ENCODE results near the gene DIS3L. TPM values are rescaled to one million over a fixed set of nuclear protein-coding genes. Genes with fewer than 3 reads are reported as not detected.

The DIS3L gene
- total RNA-seq, 1 donor from 2014 or later, result 13.1 TPM

DNA sequence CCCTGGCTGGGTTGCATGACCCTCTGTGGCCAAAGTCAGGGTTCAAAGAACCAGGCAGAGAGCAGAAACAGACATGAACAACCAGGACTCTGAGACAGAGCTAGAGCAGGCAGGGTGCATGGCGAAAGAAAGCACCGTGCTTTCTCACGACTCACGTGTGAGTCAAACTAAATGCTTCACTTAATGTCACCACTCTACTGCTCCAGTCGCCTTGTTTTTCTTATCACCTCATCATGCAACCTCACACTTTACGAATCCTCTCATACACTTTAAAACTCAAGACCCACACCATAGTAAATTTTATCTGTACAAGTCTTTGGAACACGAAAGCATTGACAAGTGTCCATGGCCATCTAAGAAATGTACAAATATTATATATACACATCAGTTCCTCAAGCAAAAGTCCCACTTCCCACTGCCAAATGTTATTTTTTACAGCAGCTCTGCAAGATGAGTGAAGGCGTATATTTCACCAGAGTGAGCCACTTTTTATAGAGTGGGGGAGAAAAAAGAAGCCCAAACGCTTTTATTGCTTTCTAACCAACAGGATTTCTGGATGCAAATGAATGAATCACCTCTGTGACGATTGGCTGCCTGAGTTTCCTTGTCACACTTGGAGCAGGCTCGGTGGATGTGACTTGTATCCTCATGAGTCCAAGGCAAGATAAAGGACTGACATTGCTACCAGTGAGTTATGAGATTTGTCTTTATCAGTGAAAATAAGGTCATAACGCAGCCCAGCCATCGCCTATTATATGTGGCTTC is 23.9 kb upstream of the DIS3L start:
- Mint-ChIP-seq H3K27me3 (ENCODE audit: unreplicated experiment) (no peaks in the 10 kb centered on the region), H3K27ac (ENCODE audit: unreplicated experiment) (peak overlapping the region; percentile 14), H3K9me3 (ENCODE audit: unreplicated experiment) (no peaks in the 10 kb centered on the region), H3K36me3 (ENCODE audit: low read depth, unreplicated experiment) (no peaks in the 10 kb centered on the region), H3K4me1 (ENCODE audit: unreplicated experiment) (peaks cover 8% of the 10 kb centered on the region), H3K4me3 (ENCODE audit: unreplicated experiment) (no peak overlapping the region)
- DNase-seq (ENCODE audit: low spot score), result no peak
- TF ChIP-seq, protein P1, sequence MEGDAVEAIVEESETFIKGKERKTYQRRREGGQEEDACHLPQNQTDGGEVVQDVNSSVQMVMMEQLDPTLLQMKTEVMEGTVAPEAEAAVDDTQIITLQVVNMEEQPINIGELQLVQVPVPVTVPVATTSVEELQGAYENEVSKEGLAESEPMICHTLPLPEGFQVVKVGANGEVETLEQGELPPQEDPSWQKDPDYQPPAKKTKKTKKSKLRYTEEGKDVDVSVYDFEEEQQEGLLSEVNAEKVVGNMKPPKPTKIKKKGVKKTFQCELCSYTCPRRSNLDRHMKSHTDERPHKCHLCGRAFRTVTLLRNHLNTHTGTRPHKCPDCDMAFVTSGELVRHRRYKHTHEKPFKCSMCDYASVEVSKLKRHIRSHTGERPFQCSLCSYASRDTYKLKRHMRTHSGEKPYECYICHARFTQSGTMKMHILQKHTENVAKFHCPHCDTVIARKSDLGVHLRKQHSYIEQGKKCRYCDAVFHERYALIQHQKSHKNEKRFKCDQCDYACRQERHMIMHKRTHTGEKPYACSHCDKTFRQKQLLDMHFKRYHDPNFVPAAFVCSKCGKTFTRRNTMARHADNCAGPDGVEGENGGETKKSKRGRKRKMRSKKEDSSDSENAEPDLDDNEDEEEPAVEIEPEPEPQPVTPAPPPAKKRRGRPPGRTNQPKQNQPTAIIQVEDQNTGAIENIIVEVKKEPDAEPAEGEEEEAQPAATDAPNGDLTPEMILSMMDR (IDR thresholded peaks at IDR 0.05; ENCODE audit: unreplicated experiment), result no peak

DNA sequence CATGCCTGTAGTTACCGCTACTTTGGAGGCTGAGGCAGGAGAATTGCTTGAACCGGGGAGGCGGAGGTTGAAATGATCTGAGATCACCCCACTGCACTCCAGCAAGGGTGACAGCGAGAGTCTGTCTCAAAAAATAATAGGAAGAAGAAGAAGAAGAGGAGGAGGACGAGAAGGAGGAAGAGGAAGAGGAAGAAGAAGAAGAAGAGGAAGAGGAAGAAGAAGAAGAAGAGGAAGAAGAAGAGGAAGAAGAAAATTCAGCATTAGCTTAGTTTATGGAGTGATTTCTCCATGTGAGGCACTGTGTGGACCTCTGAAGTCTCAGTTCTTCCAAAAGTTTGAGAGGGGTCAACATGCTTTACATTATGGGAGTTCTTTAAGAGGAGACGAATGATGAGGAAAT is 22.4 kb upstream of the DIS3L start:
- Mint-ChIP-seq H3K27me3 (ENCODE audit: unreplicated experiment) (no peaks in the 10 kb centered on the region), H3K9me3 (ENCODE audit: unreplicated experiment) (no peaks in the 10 kb centered on the region), H3K36me3 (ENCODE audit: low read depth, unreplicated experiment) (no peaks in the 10 kb centered on the region), H3K4me3 (ENCODE audit: unreplicated experiment) (no peak overlapping the region), H3K27ac (ENCODE audit: unreplicated experiment) (no peak overlapping the region), H3K4me1 (ENCODE audit: unreplicated experiment) (peaks cover 8% of the 10 kb centered on the region)
- no peak for DNase-seq (ENCODE audit: low spot score)
- TF ChIP-seq, protein P1 (IDR thresholded peaks at IDR 0.05; ENCODE audit: unreplicated experiment), result no peak

DNA sequence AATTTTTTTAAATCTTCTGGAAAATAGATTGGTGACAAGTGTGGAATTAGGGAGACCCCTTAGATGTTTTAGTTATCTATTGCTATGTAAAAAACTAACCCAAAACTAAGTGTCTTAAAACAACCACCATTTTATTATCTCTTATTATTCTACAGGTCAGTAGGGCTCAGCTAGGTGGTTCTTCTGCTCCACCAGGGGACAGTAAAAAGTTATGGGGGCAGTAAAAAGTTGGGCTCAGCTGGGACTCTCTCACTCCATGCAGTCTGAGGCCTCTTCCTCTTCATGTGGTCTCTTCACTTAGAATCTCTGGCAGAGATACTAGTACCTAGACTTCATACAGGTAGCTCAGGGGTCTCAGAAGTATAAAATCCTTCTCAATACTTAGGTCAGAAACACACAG is 18.0 kb upstream of the DIS3L start:
- Mint-ChIP-seq H3K36me3 (ENCODE audit: low read depth, unreplicated experiment) (no peaks in the 10 kb centered on the region), H3K27ac (ENCODE audit: unreplicated experiment) (no peak overlapping the region), H3K9me3 (ENCODE audit: unreplicated experiment) (no peaks in the 10 kb centered on the region), H3K4me3 (ENCODE audit: unreplicated experiment) (no peak overlapping the region), H3K27me3 (ENCODE audit: unreplicated experiment) (no peaks in the 10 kb centered on the region), H3K4me1 (ENCODE audit: unreplicated experiment) (peaks cover 8% of the 10 kb centered on the region)
- TF ChIP-seq, protein P1 (IDR thresholded peaks at IDR 0.05; ENCODE audit: unreplicated experiment), result no peak
- DNase-seq (ENCODE audit: low spot score), result no peak

DNA sequence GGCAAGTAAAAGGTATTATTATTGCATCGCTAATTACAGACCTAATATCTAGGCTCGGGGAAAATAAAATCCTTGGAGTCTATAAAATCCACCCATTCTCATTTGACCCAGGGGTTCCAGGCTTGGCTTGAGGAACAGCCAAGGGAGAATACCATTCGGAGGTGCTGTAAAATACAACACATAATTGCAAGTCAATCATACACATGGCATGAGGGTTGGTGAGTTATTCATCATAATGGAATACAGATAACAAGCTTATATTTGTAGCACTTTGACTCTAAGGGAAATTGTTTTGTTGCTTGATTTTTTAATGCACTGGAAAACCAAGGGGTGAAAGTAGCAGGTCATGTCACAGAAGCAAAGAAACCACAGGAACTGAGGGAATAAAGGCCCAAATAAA is 16.8 kb upstream of the DIS3L start:
- Mint-ChIP-seq H3K36me3 (ENCODE audit: low read depth, unreplicated experiment) (no peaks in the 10 kb centered on the region), H3K9me3 (ENCODE audit: unreplicated experiment) (no peaks in the 10 kb centered on the region), H3K27ac (ENCODE audit: unreplicated experiment) (no peak overlapping the region), H3K4me3 (ENCODE audit: unreplicated experiment) (no peak overlapping the region), H3K27me3 (ENCODE audit: unreplicated experiment) (no peaks in the 10 kb centered on the region), H3K4me1 (ENCODE audit: unreplicated experiment) (peaks cover 4% of the 10 kb centered on the region)
- DNase-seq (ENCODE audit: low spot score), result no peak
- TF ChIP-seq, protein P1 (IDR thresholded peaks at IDR 0.05; ENCODE audit: unreplicated experiment), result no peak

DNA sequence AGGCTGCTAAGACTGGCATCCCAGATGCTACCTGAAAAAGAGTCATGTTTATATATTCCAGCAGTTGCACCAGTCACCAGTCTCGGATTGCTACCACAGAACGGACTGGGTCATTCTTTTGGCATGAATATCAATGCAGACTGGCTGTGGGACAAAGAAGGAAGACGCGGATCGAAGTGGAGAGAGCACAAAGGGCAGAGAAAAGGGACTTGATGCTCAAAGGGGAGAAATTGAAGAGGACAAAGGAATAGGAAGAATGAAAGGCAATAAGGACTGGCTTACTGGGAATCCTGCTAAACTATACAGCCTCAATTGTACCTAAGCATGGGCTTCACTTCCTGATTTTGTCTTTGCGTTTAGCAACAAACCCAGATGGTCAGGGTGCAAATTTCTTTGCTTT is 15.3 kb upstream of the DIS3L start:
- H3K9me3 Mint-ChIP-seq (ENCODE audit: unreplicated experiment), result no peaks in the 10 kb centered on the region
- DNase-seq (ENCODE audit: low spot score), result no peak
- no peaks in the 10 kb centered on the region for H3K27me3 Mint-ChIP-seq (ENCODE audit: unreplicated experiment)
- H3K36me3 Mint-ChIP-seq (ENCODE audit: low read depth, unreplicated experiment), result no peaks in the 10 kb centered on the region
- TF ChIP-seq, protein P1 (IDR thresholded peaks at IDR 0.05; ENCODE audit: unreplicated experiment), result no peak
- H3K27ac Mint-ChIP-seq (ENCODE audit: unreplicated experiment), result no peak overlapping the region
- no peak overlapping the region for H3K4me3 Mint-ChIP-seq (ENCODE audit: unreplicated experiment)
- H3K4me1 Mint-ChIP-seq (ENCODE audit: unreplicated experiment), result peaks cover 4% of the 10 kb centered on the region
